Measurements from ENCODE around the gene FKBP10.
A peak's percentile ranks its signal among the peaks of the same experiment; 100 is the strongest.
"Not testable (repeated sequence)": the region's sequence is repeated elsewhere in the genome, so short reads cannot be mapped to it uniquely, and the experiment has no call there.

Gene FKBP10

DNA sequence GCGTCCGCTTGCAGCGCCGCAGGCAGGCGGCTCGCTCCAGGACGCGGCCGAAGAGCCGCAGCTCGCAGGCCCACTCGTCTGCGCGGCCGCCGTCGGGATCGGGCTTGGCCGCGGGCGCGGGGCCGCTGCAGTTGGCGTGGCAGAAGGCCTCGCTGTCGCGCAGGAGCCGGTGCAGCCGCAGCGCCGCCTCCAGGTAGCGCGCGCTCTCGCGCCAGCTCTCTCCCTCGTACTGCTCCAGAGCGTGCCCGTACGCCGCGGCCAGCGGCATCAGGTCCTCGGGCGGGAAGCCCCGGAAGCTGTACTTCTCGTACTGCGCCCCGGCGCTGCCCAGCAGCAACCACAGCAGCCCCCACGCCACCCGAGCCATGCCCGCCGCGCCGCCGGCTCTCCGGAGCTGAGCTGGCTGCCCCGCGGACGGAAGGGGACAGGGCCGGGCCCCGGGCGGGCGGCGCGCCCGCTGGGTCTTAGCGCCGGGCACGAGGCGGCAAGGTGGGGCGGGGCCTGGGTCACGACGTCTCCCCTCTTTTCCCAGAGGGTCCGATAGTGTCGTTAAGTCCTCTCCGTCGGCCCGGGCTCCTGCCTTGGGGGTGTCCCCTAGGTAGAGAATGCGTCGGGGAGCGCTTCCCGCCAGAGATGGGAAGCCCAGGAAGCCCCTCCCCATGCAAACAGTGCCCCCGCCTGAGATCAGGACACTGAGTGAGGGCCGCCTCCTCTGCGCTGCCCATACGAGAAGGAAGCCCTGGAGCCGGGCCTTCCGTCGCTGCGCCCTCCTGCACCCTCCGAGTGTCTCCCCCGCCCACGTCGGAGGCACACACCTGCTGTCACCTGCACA lies 1.0 kb upstream of the FKBP10 start, which contains the start of gene P3H4:
TSS of gene P3H4 (minus strand) at position 401 of the 832 bp plus-strand sequence. CDS start at position 367, 34 bp downstream.
- peak; percentile 64 to 66 for DNase-seq

- no peak for DNase-seq
These were observed 412 bp downstream of the FKBP10 start for GRCh38 chr17:41813152-41813680.

GRCh38 chr17:41813699-41814124 lies 908 bp downstream of the FKBP10 start:
- no peak for DNase-seq

GRCh38 chr17:41814195-41814594 lies 1.4 kb downstream of the FKBP10 start:
- no peak for DNase-seq

GRCh38 chr17:41816637-41817320 lies 4.0 kb downstream of the FKBP10 start:
- DNase-seq: no peak

GRCh38 chr17:41818024-41818423 lies 5.2 kb downstream of the FKBP10 start:
- DNase-seq: no peak

DNA sequence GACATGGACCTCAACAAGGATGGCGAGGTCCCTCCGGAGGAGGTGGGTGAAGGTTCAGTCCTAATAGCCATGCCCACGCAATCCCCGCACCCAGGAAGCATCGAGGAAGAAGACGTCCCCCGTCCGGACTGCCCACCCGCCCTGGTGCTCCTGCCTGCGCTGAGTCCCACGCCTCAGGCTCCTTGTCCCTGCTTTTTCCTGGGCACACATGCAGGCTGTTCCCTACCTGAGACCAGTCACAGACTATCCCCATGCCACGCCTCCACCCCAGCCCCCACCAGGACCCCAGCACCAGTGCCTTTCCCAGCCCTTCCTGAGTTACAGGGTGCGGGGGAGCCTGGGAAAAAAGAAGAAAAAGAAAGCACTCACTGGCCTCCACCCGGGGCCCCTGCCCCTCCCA lies 9.0 kb downstream of the FKBP10 start:
- DNase-seq: no peak

DNA sequence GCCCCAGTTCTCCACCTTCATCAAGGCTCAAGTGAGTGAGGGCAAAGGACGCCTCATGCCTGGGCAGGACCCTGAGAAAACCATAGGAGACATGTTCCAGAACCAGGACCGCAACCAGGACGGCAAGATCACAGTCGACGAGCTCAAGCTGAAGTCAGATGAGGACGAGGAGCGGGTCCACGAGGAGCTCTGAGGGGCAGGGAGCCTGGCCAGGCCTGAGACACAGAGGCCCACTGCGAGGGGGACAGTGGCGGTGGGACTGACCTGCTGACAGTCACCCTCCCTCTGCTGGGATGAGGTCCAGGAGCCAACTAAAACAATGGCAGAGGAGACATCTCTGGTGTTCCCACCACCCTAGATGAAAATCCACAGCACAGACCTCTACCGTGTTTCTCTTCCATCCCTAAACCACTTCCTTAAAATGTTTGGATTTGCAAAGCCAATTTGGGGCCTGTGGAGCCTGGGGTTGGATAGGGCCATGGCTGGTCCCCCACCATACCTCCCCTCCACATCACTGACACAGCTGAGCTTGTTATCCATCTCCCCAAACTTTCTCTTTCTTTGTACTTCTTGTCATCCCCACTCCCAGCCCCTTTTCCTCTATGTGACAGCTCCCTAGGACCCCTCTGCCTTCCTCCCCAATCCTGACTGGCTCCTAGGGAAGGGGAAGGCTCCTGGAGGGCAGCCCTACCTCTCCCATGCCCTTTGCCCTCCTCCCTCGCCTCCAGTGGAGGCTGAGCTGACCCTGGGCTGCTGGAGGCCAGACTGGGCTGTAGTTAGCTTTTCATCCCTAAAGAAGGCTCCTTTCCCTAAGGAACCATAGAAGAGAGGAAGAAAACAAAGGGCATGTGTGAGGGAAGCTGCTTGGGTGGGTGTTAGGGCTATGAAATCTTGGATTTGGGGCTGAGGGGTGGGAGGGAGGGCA lies 9.7 kb downstream of the FKBP10 start:
- DNase-seq: no peak

GRCh38 chr17:41823141-41823524 lies 10.3 kb downstream of the FKBP10 start:
- no peak for DNase-seq

GRCh38 chr17:41823580-41823979 lies 10.8 kb downstream of the FKBP10 start:
- DNase-seq: no peak

- DNase-seq: no peak
These were observed 11.3 kb downstream of the FKBP10 start for GRCh38 chr17:41824086-41824485.

DNA sequence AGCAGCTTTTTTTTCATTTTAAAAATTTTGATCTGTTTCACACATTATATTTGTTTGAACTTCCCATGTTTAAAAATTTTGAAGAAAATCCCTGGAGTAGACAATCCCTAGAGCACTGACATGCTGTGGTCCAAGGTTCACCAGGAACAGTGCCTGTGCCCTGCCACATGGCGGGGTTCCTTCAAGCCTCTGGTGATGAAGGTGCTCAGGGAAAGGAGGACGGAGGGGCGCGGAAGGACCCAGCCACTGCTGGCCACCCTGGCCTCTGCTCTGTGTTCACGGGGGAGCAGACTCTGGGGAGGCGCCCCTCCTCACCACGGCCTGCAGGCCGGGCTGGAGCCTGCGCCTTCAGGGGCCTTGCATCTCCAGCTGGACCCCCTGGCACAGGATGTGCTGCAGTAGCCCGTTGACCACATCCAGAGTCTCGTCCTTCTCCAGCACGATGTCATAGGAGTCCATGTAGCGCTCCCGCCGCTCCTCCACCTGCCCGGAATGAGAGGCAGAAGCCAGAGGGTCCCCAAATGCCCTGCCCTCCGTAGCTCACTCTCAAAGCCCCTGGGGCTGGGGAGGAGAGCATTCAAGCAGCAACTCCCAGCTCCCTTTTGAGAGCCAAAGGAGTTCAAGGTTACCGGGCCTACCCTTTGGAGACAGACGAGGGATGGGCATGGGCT lies 12.5 kb downstream of the FKBP10 start:
- no peak for DNase-seq

DNA sequence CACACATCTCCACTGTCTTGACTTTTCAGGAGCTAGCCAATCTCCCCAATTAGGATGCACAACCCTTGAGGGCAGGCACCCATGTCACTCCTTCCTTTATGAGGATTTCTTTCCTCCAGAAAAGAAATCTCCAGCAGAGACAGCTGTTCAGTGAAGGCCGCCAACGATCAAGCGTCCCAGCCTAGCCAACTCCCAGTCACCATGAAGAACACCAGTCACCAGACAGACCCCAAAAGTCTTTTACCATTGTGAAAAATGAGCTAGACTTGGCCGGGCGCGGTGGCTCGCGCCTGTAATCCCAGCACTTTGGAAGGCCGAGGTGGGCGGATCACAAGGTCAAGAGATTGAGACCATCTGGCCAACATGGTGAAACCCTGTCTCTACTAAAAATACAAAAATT lies 17.2 kb downstream of the FKBP10 start:
- not testable (repeated sequence) for DNase-seq

- DNase-seq: no peak
These were observed 22.5 kb downstream of the FKBP10 start for GRCh38 chr17:41835214-41835799.

DNA sequence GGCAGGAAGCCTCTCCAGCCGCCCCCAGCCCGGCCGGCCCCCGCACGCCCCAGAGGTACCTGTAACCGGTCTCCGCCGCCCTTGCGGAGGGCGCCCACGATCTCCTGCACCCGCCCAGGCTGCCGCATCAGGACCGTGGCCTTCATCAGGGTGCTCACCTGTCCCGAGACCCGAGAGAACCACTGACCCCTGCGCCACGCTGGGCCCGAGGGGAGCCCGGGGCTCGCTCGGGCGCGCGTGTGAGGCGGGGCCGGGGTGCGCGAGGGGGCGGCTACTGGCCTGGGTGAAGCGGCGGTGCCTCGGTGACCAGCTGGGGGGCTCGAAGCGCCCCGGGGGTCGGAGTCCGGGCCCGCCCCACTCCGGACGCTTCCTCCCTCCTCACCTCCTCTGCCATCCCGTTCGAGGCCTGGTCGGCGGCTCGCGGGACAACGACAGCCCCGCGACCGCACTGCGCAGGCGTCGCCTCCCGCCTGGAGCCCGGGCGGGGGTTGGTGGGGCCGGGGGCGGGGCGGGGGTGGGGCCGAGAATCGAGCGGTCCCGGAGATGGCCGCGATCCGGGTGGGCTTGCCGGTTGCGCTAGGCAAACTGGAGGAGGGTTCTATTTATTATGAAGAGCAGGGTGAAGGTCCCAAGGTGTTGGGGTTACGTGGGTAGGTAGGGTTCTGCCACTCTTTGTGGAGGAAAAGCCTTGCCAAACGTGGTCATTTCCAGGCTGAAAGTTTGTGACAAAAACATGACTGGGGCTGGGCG lies 23.2 kb downstream of the FKBP10 start, which contains the start of gene NT5C3B:
TSS of gene NT5C3B (minus strand) at position 433 of the 750 bp plus-strand sequence. CDS start at position 394, 39 bp downstream.
- DNase-seq: peak; percentile 33 to 44

GRCh38 chr17:41836550-41837196 lies 23.9 kb downstream of the FKBP10 start:
- DNase-seq: no peak

DNA sequence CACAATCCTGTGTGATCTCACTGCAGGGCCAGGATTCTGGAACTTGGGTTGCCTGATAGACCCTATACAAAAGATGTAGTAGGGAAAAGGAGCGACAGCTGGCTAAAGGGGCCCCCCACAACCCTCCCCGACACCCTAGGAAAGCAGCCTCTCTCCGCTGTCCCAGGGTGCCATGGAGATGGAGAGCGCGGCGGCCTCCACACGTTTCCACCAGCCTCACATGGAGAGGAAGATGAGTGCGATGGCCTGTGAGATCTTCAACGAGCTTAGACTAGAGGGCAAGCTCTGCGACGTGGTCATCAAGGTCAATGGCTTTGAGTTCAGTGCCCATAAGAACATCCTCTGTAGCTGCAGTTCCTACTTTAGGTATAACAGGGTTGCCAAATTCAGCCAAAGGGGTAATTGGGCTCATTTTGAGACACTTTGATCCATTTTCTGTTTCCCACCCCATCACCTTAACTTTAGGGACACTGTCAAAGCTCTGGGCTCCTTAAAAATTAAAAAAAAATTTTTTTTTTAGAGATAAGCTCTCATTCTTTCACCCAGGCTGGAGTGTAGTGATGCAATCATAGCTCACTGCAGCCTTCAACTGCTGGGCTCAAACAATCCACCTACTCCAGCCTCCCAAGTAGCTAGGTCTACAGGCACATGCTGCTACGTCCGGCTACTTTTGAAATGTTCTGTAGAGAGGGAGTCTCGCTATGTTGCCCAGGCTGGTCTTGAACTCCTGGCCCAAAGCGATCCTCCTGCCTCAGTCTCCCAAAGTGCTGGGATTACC lies 25.1 kb downstream of the FKBP10 start, which contains the start of gene KLHL10:
TSS of gene KLHL10 (plus strand) at position 65 of the 778 bp plus-strand sequence. CDS start at position 173, 108 bp downstream.
- no peak for DNase-seq

GRCh38 chr17:41839448-41839847 lies 26.6 kb downstream of the FKBP10 start:
- not testable (repeated sequence) for DNase-seq

DNA sequence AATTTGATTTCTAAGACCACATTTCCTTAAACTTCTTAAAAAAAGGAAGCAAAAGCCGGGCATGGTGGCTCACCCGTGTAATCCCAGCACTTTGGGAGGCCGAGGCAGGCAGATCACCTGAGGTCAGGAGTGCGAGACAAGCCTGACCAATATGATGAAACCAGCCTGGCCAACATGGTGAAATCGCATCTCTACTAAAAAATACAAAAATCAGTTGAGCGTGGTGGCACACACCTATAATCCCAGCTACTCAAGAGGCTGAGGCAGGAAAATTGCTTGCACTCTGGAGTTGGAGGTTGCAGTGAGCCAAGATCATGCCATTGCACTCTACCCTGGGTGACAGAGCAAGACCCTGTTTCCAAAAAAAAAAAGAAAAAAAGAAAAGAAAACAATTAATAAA lies 28.0 kb downstream of the FKBP10 start:
- DNase-seq: not testable (repeated sequence)
